SK-N-MC (cell line): ENCODE results near the gene TMUB1.

Source experiments
- EZH2 ChIP-seq: fragments of 200-600 bp; sonication (generic); IDR thresholded peaks from one replicate; pipeline ENCODE4 v1.6.1; 2017; ENCODE audit warnings: antibody characterized with exemption
- FOXP2 ChIP-seq: optimal IDR thresholded peaks from 2 replicates; pipeline ENCODE3; 2011; ENCODE audit warnings: mild to moderate bottlenecking, moderate library complexity; ENCODE audit not compliant: insufficient read depth; ENCODE audit errors: extremely low read length, control extremely low read depth
- POLR2AphosphoS5 ChIP-seq: IDR thresholded peaks from 2 replicates; pipeline ENCODE4 v1.6.1; 2012; ENCODE audit warnings: mild to moderate bottlenecking, low read depth, low read length, borderline replicate concordance

- TF ChIP-seq POLR2AphosphoS5 (no peak), EZH2 (no peak), FOXP2 (no peak)
Observed at GRCh38 chr7:151129117-151129959, 46.0 kb upstream of the TMUB1 start.
